CD14-positive monocyte (primary cell): ENCODE data around the gene MIAT. TPM values are rescaled to one million over a fixed set of nuclear protein-coding genes. Genes with fewer than 3 reads are reported as not detected.

Experiments used
- DNase-seq, 3 donors: peaks; one replicate each; pipeline ENCODE4 v3.0.0-alpha.2; 2011 to 2022
- H2AFZ ChIP-seq: 2 replicates; pipeline ENCODE4 v1.6.0; 2012; ENCODE audit warnings: mild to moderate bottlenecking, low read depth, low read length, inconsistent platforms; ENCODE audit not compliant: insufficient read depth, poor library complexity, severe bottlenecking
- H3K27ac ChIP-seq, 2 donors: 1 replicate in 1 of 2; 2 replicates in 1 of 2; pipeline ENCODE4 v1.5.1; 2012 to 2013; ENCODE audit warnings: low read length in 2 of 2, control low read depth in 1 of 2, inconsistent platforms in 1 of 2, low read depth in 1 of 2, mild to moderate bottlenecking in 1 of 2
- H3K27me3 ChIP-seq, 2 donors: one replicate each; pipeline versions ENCODE4 v1.6.0 to v1.6.1; 2011 to 2013; ENCODE audit warnings: low read length in 2 of 2; ENCODE audit not compliant: control insufficient read depth in 2 of 2, insufficient read depth in 2 of 2
- H3K36me3 ChIP-seq, 2 donors: replicated peaks in 1 of 2; 1 replicate in 1 of 2; 2 replicates in 1 of 2; pipeline versions ENCODE4 v1.5.1 to v1.6.1; 2012 to 2013; ENCODE audit warnings: low read length in 2 of 2, control low read depth in 1 of 2, inconsistent platforms in 1 of 2, mild to moderate bottlenecking in 1 of 2; ENCODE audit not compliant: insufficient read depth in 2 of 2, control insufficient read depth in 1 of 2
- H3K4me1 ChIP-seq, 2 donors: 1 replicate in 1 of 2; 2 replicates in 1 of 2; pipeline versions ENCODE4 v1.5.1 to v1.6.1; 2012 to 2013; ENCODE audit warnings: low read length in 2 of 2, control low read depth in 1 of 2, inconsistent platforms in 1 of 2, mild to moderate bottlenecking in 1 of 2, moderate library complexity in 1 of 2; ENCODE audit not compliant: insufficient read depth in 2 of 2, control insufficient read depth in 1 of 2
- H3K4me2 ChIP-seq: replicated peaks from 2 replicates; pipeline ENCODE3; 2012; ENCODE audit warnings: low read length, moderate library complexity, mild to moderate bottlenecking; ENCODE audit not compliant: poor library complexity, severe bottlenecking; ENCODE audit errors: extremely low read depth
- H3K4me3 ChIP-seq, 3 experiments: fragments of 200-600 bp in 1 of 3; sonication (generic) in 1 of 3; replicated peaks in 1 of 3; 1 replicate in 2 of 3; 2 replicates in 1 of 3; pipeline ENCODE4 v1.5.1; 2011 to 2013; ENCODE audit warnings: low read length in 3 of 3, mild to moderate bottlenecking in 3 of 3, control low read depth in 2 of 3, low read depth in 2 of 3, inconsistent platforms in 1 of 3, moderate library complexity in 1 of 3
- H3K79me2 ChIP-seq: 2 replicates; pipeline ENCODE4 v1.6.0; 2012; ENCODE audit warnings: mild to moderate bottlenecking, control low read depth, inconsistent platforms, low read length, moderate library complexity; ENCODE audit not compliant: insufficient read depth
- H3K9ac ChIP-seq: 2 replicates; pipeline ENCODE4 v1.6.0; 2017; ENCODE audit warnings: low read length, mild to moderate bottlenecking; ENCODE audit not compliant: insufficient read depth, poor library complexity, severe bottlenecking
- H3K9me3 ChIP-seq, 2 donors: replicated peaks in 1 of 2; 1 replicate in 1 of 2; 2 replicates in 1 of 2; pipeline versions ENCODE4 v1.5.1 to v1.6.1; 2012 to 2013; ENCODE audit warnings: low read length in 2 of 2, control low read depth in 1 of 2; ENCODE audit not compliant: control insufficient read depth in 1 of 2, insufficient read depth in 1 of 2
- H4K20me1 ChIP-seq: 2 replicates; pipeline ENCODE4 v1.6.0; 2012; ENCODE audit warnings: mild to moderate bottlenecking, low read length, control low read depth, moderate library complexity; ENCODE audit not compliant: insufficient read depth
- H3K27ac Mint-ChIP-seq, 7 donors: one replicate each; pipeline ENCODE4 v1.8.0; 2020; ENCODE audit warnings: mild to moderate bottlenecking in 7 of 7, mixed read lengths in 7 of 7, moderate library complexity in 6 of 7, inconsistent platforms in 2 of 7
- H3K27me3 Mint-ChIP-seq, 3 donors: one replicate each; pipeline ENCODE4 v1.8.0; 2021 to 2022; ENCODE audit warnings: low read depth in 3 of 3, mild to moderate bottlenecking in 3 of 3, mixed read lengths in 3 of 3, moderate library complexity in 3 of 3, inconsistent platforms in 1 of 3
- H3K36me3 Mint-ChIP-seq, 2 donors: one replicate each; pipeline ENCODE4 v1.8.0; 2020; ENCODE audit warnings: mixed read lengths in 2 of 2, inconsistent platforms in 1 of 2, mild to moderate bottlenecking in 1 of 2
- H3K4me1 Mint-ChIP-seq: one replicate; pipeline ENCODE4 v1.8.0; 2020; ENCODE audit warnings: mild to moderate bottlenecking, mixed read lengths
- H3K4me3 Mint-ChIP-seq, 2 donors: one replicate each; pipeline ENCODE4 v1.8.0; 2020; ENCODE audit warnings: mild to moderate bottlenecking in 2 of 2, mixed read lengths in 2 of 2, moderate library complexity in 1 of 2
- H3K9me3 Mint-ChIP-seq, 7 donors: one replicate each; pipeline ENCODE4 v1.8.0; 2020 to 2022; ENCODE audit warnings: mixed read lengths in 7 of 7, mild to moderate bottlenecking in 6 of 7, moderate library complexity in 6 of 7, inconsistent platforms in 2 of 7
- WGBS: methylation state at CpG from one replicate; pipeline ENCODE4 v1.1.5; 2013; ENCODE audit warnings: missing lambda C conversion rate; ENCODE audit not compliant: insufficient coverage; 5-methylcytosine and 5-hydroxymethylcytosine counted together
- intact Hi-C, 2 donors: fragments of 100-400 bp; cut with micrococcal nuclease; formaldehyde crosslinking; loops; one replicate each; pipeline versions ENCODE4 v1.15.0 to v1.15.1; 2023
- polyA plus RNA-seq, 3 donors: library from polyadenylated mRNA; depleted of rRNA in 1 of 3; unstranded in 2 of 3; stranded (reverse) in 1 of 3; fragments of 300-500 nt in 2 of 3; fragments of >200 nt in 1 of 3; fragmentation: Illumina TruSeq in 2 of 3; gene quantifications; 1 replicate in 2 of 3; 2 replicates in 1 of 3; pipeline ENCODE4 v1.2.3, GENCODE V29; 2012 to 2021
- TF ChIP-seq, protein P1 (sequence below): fragments of 200-600 bp; IDR thresholded peaks from one replicate; pipeline ENCODE4 v1.8.0; 2022; ENCODE audit warnings: antibody characterized with exemption, mild to moderate bottlenecking

The MIAT gene
- polyA plus RNA-seq, 3 donors = 0.02 to 0.17 (median 0.03) TPM

DNA sequence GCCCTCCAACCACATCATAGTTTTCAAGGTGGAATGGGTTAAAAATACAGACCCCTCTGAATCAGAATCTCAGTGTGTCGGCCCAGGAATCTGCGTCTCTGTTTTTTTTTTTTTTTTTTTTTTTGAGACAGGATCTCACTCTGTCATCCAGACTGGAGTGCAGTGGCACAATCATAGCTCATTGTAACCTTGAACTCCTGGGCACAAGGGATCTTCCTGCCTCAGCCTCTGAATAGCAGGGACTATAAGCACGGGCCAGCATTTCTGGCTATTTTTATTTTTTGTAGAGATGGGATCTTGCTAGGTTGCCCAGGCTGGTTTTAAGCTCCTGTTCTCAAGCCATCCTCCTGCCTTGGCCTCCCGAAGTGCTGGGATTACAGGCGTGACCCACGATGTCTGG, 28.2 kb downstream of the MIAT start:
- Mint-ChIP-seq H3K27ac (no peak overlapping the region), H3K9me3 (peaks cover 2 to 10% (median 7%) of the 10 kb centered on the region in 7 donors), H3K4me3 (no peak overlapping the region), H3K4me1 (peaks cover 3% of the 10 kb centered on the region), H3K36me3 (peaks cover 53 to 80% of the 10 kb centered on the region in 2 donors), H3K27me3 (no peaks in the 10 kb centered on the region)
- H3K27ac ChIP-seq = no peak overlapping the region
- no peak overlapping the region for H3K4me3 ChIP-seq
- TF ChIP-seq, protein P1, sequence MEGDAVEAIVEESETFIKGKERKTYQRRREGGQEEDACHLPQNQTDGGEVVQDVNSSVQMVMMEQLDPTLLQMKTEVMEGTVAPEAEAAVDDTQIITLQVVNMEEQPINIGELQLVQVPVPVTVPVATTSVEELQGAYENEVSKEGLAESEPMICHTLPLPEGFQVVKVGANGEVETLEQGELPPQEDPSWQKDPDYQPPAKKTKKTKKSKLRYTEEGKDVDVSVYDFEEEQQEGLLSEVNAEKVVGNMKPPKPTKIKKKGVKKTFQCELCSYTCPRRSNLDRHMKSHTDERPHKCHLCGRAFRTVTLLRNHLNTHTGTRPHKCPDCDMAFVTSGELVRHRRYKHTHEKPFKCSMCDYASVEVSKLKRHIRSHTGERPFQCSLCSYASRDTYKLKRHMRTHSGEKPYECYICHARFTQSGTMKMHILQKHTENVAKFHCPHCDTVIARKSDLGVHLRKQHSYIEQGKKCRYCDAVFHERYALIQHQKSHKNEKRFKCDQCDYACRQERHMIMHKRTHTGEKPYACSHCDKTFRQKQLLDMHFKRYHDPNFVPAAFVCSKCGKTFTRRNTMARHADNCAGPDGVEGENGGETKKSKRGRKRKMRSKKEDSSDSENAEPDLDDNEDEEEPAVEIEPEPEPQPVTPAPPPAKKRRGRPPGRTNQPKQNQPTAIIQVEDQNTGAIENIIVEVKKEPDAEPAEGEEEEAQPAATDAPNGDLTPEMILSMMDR = no peak
- 99% methylated on average over 5 of the region's 6 CpGs for WGBS
- peaks cover 15 to 74% of the 10 kb centered on the region in 2 donors for H3K36me3 ChIP-seq
- H3K9ac ChIP-seq = no peak overlapping the region
- H3K79me2 ChIP-seq = peaks cover 12% of the 10 kb centered on the region
- DNase-seq = no peak
- no peaks in the 10 kb centered on the region for H3K27me3 ChIP-seq
- no peak overlapping the region for H2AFZ ChIP-seq
- no peaks in the 10 kb centered on the region for H3K4me1 ChIP-seq
- intact Hi-C loops = no loop called here
- H3K9me3 ChIP-seq = peaks cover 3 to 11% of the 10 kb centered on the region in 2 donors
- no peak overlapping the region for H3K4me2 ChIP-seq
- peaks cover 52% of the 10 kb centered on the region for H4K20me1 ChIP-seq

DNA sequence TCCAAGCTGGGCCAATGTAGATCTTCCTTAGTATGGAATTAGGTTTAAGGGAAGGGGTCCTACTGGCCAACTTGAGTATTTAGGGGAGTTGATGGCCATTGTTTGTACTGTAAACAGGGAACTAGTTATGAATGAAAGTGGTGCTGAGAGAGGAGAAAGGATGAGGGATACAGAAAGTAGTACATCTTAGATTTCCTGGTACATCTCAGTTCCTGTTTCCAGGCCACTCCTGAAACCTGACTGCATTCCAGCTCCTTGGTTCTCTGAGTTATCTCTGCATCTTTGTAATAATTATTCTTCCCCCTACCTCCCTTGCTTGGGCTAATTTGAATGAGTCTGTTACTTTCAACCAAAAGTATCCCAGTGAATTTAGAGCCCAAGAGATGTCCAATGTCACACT, 30.1 kb downstream of the MIAT start:
- Histone ChIP-seq H4K20me1 (peaks cover 56% of the 10 kb centered on the region), H2AFZ (no peak overlapping the region), H3K4me2 (no peak overlapping the region), H3K36me3 (peaks cover 1 to 56% of the 10 kb centered on the region in 2 donors), H3K4me3 (no peak overlapping the region), H3K4me1 (no peaks in the 10 kb centered on the region), H3K27me3 (no peaks in the 10 kb centered on the region), H3K9me3 (no peaks in the 10 kb centered on the region), H3K9ac (no peak overlapping the region), H3K27ac (no peak overlapping the region), H3K79me2 (peaks cover 13% of the 10 kb centered on the region)
- H3K4me1 Mint-ChIP-seq = peaks cover 8% of the 10 kb centered on the region
- H3K27me3 Mint-ChIP-seq = peaks cover 0 to 1% (median 0%) of the 10 kb centered on the region in 3 donors
- peaks cover 0 to 5% (median 0%) of the 10 kb centered on the region in 7 donors for H3K9me3 Mint-ChIP-seq
- intact Hi-C loops = no loop called here
- H3K4me3 Mint-ChIP-seq = no peak overlapping the region
- TF ChIP-seq, protein P1 = no peak
- peak overlapping the region in 1 of 7 donors; percentile 57 for H3K27ac Mint-ChIP-seq
- H3K36me3 Mint-ChIP-seq = peaks cover 43 to 69% of the 10 kb centered on the region in 2 donors
- no peak for DNase-seq
